Measurements from ENCODE around the gene IL12RB1. TPM values are rescaled to one million over a fixed set of nuclear protein-coding genes. Genes with fewer than 3 reads are reported as not detected.

IL12RB1 gene
- polyA plus RNA-seq, 2 of the 4 experiments (the other 2 are of a cell fraction), result not detected

- TF ChIP-seq ATOH8 (CRISPR knock-in tag; IDR thresholded peaks at IDR 0.05; ENCODE audit: low read depth) (no peak), ZNF302 (CRISPR knock-in tag; IDR thresholded peaks at IDR 0.05) (no peak), JUN (IDR thresholded peaks at IDR 0.05) (no peak), CBX8 (IDR thresholded peaks at IDR 0.05) (no peak)
These were observed 23.3 kb downstream of the IL12RB1 start (continued) for GRCh38 chr19:18063463-18063862.

- WGBS (ENCODE audit: missing lambda C conversion rate), result 61% methylated on average over 8 of the region's 8 CpGs
- ChIA-PET POLR2A (interaction anchor here (0.7 kb wide), 1 partner anchor 40 kb away, joined by 3 read pairs; no protein-coding TSS in a partner anchor), CTCF (interaction anchor here (0.9 to 8.2 kb wide), 4 partner anchors 52 to 124 kb away, joined by 3 to 136 read pairs (median 5); partner anchors contain the start of gene ARRDC2)
- H3K27ac ChIP-seq, result no peak overlapping the region
- ATAC-seq (no peak; a peak in 1 of 6 replicates), DNase-seq (ENCODE audit: low read depth in 1 of 2, low spot score in 1 of 2) (no peak), FAIRE-seq (no peak)
- H3K9me3 ChIP-seq, result no peaks in the 10 kb centered on the region
- H3K4me3 ChIP-seq, result no peak overlapping the region
- H3K4me1 ChIP-seq, result 0 out of 3 replicates have a peak, but pooled peaks cover 6% of the 10 kb centered on the region
- H3K4me2 ChIP-seq, result no peak overlapping the region
- TF ChIP-seq KDM5A (IDR thresholded peaks at IDR 0.05) (no peak), RAD21 (conservative IDR thresholded peaks at IDR 0.05 in 1 of 2, IDR thresholded peaks at IDR 0.05 in 1 of 2) (no peak), CHD4 (IDR thresholded peaks at IDR 0.05; ENCODE audit: borderline replicate concordance) (no peak), BCL3 (IDR thresholded peaks at IDR 0.05) (no peak), USF2 (IDR thresholded peaks at IDR 0.05) (no peak), JUNB (IDR thresholded peaks at IDR 0.05) (no peak), HES2 (IDR thresholded peaks at IDR 0.05) (no peak), ZSCAN20 (CRISPR knock-in tag; IDR thresholded peaks at IDR 0.05) (no peak), CTCF (IDR thresholded peaks at IDR 0.05) (no peak), REST (IDR thresholded peaks at IDR 0.05) (no peak), MYC (IDR thresholded peaks at IDR 0.05; ENCODE audit: borderline replicate concordance, low read length) (no peak), PBX3 (IDR thresholded peaks at IDR 0.05) (no peak), HOXB5 (CRISPR knock-in tag; IDR thresholded peaks at IDR 0.05) (no peak)
These were observed 24.7 kb downstream of the IL12RB1 start for GRCh38 chr19:18062028-18062427.

All from A549 (cell line).